Left cardiac atrium (tissue), 4 donors: Measurements from ENCODE around the gene DGCR2. TPM values are rescaled to one million over a fixed set of nuclear protein-coding genes. Genes with fewer than 3 reads are reported as not detected.

Experiments used
- ATAC-seq, 2 donors: fragments of 200-7000 bp; cut with Tn5 transposase; one replicate each; pipeline ENCODE4 v1.9.1; 2020; ENCODE audit warnings: mild to moderate bottlenecking in 2 of 2, moderate library complexity in 2 of 2
- DNase-seq: peaks from one replicate; pipeline ENCODE4 v3.0.0-alpha.2; 2020
- intact Hi-C, 2 donors: fragments of 100-400 bp; cut with DNase I; formaldehyde crosslinking; loops; one replicate each; pipeline versions ENCODE4 v1.14.1 to v1.15.1; 2022 to 2023
- total RNA-seq, 2 donors: library from RNA; stranded (reverse); fragmentation: NEBNext Ultra II Directional; extraction: Animal tissue kit (Norgen Biotek cat#: 25700); gene quantifications; one replicate each; pipeline ENCODE4 v1.2.1, GENCODE V29; 2021
- donor health status: DM: no; HTN: yes; CAD: no.
- donor health status: DM: no; HTN: yes; CAD: no; lungs with severe emphysema.
- donor health status: DM: yes; HTN: yes; CAD: no.
- donor health status: Dilated cardiomyopathy.

DGCR2 gene
- total RNA-seq, 2 donors from 2014 or later, result 30.4 to 31.4 TPM

DNA sequence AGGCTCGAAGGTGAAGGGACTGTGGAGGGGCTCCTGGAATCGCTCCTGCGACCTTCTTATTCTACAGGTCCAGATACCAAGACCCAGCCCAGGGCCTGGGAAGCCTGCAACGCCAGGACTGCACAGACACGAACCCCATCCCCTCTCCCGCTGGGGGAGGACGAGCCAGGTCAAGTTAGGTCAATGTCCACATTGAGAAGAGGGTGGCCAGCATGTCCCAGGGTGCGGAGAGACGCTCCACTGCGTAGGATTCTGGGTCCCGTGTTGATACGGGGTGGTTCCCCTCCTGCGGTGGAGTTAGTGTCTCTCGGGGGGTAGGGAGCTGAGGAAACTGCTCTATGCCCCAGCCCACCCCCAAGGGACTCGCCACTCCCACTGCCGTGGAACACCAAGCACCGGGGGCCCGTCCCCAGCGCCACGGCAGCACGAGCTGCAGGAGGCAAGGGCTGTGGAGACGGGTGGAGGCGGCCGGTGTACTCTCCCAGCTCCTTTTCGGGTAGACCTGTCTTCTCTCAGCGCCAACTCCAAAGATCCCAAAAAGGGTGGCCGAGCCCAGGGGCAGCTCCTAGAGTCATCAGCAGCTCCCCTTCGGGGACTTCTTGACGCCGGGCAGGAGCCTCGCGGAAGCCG, 26.3 kb upstream of the DGCR2 start:
- no peak for DNase-seq
- intact Hi-C loops, result loop anchor here in 1 of 2 donors (10.0 kb wide), 1 partner anchor 486 kb away; no protein-coding TSS in a partner anchor
- ATAC-seq, result no peak

DNA sequence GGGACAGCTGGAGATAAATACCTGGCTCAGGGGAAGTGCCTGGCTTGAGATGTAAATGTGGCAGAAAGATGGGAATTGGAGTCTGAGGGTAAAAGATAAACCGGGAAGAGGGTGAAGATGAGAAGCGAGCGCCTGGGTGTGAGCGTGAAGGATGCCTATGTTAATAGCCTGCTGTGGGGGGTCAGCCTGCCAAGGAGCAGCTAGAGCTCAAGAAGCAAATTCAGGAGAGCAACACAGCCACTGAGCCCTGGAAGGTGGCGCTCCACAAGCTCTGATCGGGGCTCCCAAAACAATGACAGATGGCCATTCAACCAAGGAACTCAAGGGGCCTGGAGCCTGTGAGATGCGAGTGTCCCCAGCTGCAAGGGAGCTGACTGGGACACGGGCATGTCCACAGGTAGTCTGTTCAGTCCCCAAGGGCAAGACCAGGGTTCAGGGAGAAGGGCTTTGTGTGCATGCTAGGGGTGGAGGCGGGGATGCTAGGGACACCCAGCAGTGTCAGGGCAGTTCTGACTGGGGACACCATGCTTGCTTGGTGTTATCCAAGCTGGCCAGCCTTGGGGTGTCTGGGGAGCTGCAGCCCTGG, 25.1 kb upstream of the DGCR2 start:
- intact Hi-C loops, result loop anchor here in 1 of 2 donors (10.0 kb wide), 1 partner anchor 488 kb away; no protein-coding TSS in a partner anchor
- ATAC-seq (no peak), DNase-seq (no peak)

GRCh38 chr22:19146215-19146968, 24.2 kb upstream of the DGCR2 start:
- ATAC-seq (no peak), DNase-seq (no peak)
- intact Hi-C loops, result loop anchor here in 1 of 2 donors (10.0 kb wide), 1 partner anchor 488 kb away; no protein-coding TSS in a partner anchor

DNA sequence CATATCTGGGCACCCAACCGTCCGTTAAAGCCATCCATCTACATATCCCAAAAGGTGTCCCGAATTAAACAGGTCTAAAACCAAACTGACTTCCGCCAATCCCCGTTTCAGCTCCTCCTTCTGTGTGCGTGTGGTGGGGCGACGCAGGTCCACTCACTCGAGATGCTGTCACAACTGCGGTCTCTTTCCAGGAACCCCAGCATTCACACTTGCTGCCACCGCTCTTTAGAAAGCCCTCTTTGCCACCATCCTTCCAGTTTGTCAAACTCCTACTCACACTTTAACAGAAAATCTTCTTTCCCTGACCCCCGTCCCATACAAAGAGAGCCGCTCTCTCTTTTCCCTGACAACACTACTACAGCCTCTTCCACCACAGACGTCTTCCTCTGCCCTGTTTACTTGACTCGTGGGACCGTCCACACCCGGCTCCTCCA, 21.8 kb upstream of the DGCR2 start:
- ATAC-seq (no peak), DNase-seq (no peak)
- intact Hi-C loops, result loop anchor here in 1 of 2 donors (10.0 kb wide), 1 partner anchor 491 kb away; no protein-coding TSS in a partner anchor

- ATAC-seq, result no peak
- DNase-seq, result no peak
- intact Hi-C loops, result loop anchor here in 1 of 2 donors (10.0 kb wide), 1 partner anchor 492 kb away; no protein-coding TSS in a partner anchor
Measured at GRCh38 chr22:19143212-19143611, 21.0 kb upstream of the DGCR2 start.

DNA sequence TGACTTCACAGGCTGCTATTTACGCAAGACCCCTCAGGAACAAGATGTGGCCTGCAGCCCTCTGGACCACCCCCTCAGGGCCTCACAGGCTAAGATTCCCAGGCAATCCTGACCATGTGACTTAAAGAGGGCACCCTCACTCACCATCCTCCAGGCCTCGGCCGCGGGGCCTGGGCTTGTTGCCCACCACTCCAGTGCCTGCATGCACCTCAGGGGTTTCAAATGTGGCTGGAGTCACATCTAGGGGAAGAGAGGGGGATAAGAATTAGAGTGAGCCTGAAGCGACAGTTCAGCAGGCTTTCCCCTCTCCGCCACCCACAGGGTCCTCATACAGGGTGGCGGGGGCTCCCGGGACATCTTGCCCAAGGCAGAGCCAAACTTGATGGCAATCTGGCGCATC, 20.2 kb upstream of the DGCR2 start:
- DNase-seq (no peak), ATAC-seq (no peak)
- intact Hi-C loops, result loop anchor here in 1 of 2 donors (10.0 kb wide), 1 partner anchor 492 kb away; no protein-coding TSS in a partner anchor

GRCh38 chr22:19139974-19140373, 17.8 kb upstream of the DGCR2 start:
- DNase-seq, result no peak
- intact Hi-C loops, result loop anchor here (10.0 kb wide), 2 partner anchors 485 to 495 kb away; no protein-coding TSS in a partner anchor
- no peak for ATAC-seq

GRCh38 chr22:19139001-19139356, 16.8 kb upstream of the DGCR2 start:
- no peak for ATAC-seq
- intact Hi-C loops, result loop anchor here in 1 of 2 donors (10.0 kb wide), 1 partner anchor 486 kb away; no protein-coding TSS in a partner anchor
- DNase-seq, result no peak

- ATAC-seq (no peak), DNase-seq (no peak)
- intact Hi-C loops, result loop anchor here in 1 of 2 donors (10.0 kb wide), 1 partner anchor 486 kb away; no protein-coding TSS in a partner anchor
Measured at GRCh38 chr22:19138217-19139000, 16.2 kb upstream of the DGCR2 start.

- ATAC-seq, result no peak
- intact Hi-C loops, result loop anchor here in 1 of 2 donors (10.0 kb wide), 1 partner anchor 487 kb away; no protein-coding TSS in a partner anchor
- no peak for DNase-seq
Measured at GRCh38 chr22:19137384-19138216, 15.4 kb upstream of the DGCR2 start.

GRCh38 chr22:19136915-19137314, 14.7 kb upstream of the DGCR2 start:
- intact Hi-C loops, result loop anchor here in 1 of 2 donors (10.0 kb wide), 1 partner anchor 488 kb away; no protein-coding TSS in a partner anchor
- ATAC-seq (no peak), DNase-seq (no peak)

DNA sequence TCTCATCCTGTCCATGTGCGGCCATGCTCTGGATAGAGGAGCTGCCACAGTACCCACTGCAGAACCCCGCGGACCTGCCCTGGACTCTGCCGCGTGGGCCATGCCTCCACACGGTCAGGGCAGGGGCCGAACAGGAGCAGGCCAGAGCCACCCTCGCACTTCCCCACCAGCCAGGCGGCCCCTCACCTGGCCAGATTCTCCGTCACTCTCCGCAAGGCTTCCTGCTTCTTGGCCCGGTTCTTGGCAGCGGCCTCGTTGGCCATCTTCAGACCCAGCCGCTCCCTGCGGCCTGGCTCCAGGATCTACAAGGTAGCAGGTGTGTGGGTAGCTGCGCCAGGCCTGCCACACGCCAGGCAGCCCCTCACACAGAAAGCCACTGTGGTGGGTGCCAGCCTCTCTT, 12.7 kb upstream of the DGCR2 start:
- intact Hi-C loops, result loop anchor here in 1 of 2 donors (10.0 kb wide), 1 partner anchor 490 kb away; no protein-coding TSS in a partner anchor
- ATAC-seq (no peak), DNase-seq (no peak)

GRCh38 chr22:19134176-19134831, 12.1 kb upstream of the DGCR2 start:
- no peak for DNase-seq
- ATAC-seq, result no peak
- intact Hi-C loops, result loop anchor here in 1 of 2 donors (10.0 kb wide), 1 partner anchor 490 kb away; no protein-coding TSS in a partner anchor

DNA sequence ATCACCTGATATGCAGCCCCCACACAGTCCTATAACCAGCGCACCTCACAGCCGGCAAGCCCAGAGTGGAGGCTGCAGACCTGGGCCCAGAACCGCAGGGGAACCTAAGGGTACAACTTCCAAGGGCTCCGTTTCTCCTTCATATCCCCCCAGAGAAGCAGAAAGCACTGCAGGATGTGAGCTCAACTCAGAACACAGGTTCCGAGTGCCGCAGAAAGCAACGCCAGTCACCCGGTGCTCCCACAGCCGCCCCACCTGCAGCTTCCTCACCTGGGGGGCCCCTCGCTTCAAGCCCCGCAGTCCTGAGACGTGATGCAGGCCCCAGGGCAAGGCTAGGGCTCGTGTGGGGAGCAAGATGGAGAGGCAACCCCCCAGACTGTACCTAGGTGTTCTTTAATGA, 11.3 kb upstream of the DGCR2 start:
- intact Hi-C loops, result loop anchor here in 1 of 2 donors (10.0 kb wide), 1 partner anchor 491 kb away; no protein-coding TSS in a partner anchor
- DNase-seq (no peak), ATAC-seq (no peak)

DNA sequence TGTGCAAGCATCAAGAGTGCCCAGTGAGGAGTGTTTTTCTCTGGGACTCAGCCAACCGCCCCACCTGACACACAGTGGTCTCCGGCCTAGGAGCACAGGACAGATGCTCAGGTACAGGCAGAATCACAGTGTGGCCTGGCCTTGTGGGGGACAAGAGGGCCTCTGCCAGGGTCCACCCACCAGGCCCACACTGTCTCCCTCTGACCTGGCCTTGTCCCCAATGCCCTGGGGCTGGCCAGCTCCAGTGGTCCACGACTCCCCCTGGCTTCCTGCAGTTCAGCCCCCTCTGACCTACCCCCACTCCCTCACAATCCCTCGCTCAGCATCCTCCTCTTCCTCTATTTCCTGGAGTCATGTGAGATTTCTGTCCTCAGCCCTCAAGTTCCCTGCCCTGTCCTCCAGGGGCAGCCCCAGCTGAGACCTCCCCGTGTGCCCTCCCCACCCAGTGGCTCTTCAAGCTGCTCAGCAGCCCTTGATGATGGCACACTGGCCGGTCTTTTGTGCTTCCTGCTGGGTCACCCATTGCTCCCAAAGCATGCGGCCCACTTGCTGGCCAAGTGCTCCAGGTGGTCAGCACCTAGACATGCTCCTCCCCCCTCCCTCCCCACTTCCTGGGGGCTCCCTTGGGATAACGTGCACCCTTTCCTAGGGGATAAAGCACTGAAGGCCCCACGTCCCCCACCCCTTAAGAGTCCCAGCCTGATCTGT, 10.6 kb upstream of the DGCR2 start:
- ATAC-seq, result no peak
- intact Hi-C loops, result loop anchor here in 1 of 2 donors (10.0 kb wide), 1 partner anchor 492 kb away; no protein-coding TSS in a partner anchor

GRCh38 chr22:19132153-19132552, 9.9 kb upstream of the DGCR2 start:
- no peak for DNase-seq
- intact Hi-C loops, result loop anchor here in 1 of 2 donors (10.0 kb wide), 1 partner anchor 493 kb away; no protein-coding TSS in a partner anchor
- no peak for ATAC-seq

More for the DNA sequence above, 10.6 kb upstream of the DGCR2 start:
- DNase-seq, result no peak
